GM12878 (cell line): ENCODE measurements around the gene IRX1. TPM values are rescaled to one million over a fixed set of nuclear protein-coding genes. Genes with fewer than 3 reads are reported as not detected.

Experiments used
- ATAC-seq: fragments of 200-7000 bp; cut with Tn5 transposase; 3 replicates; pipeline ENCODE4 v1.9.1; 2020; ENCODE audit warnings: mild to moderate bottlenecking, moderate library complexity
- BruUV-seq: library from RNA; stranded (reverse); fragments of 400-500 nt; replicated peaks from 2 replicates; lab custom pipeline; 2021; lab: Mats Ljungman, UMichigan
- CTCF ChIA-PET: fragments of 300-600 bp; sonication (Branson Sonifier 250); formaldehyde crosslinking; extraction: SDS; loops from one replicate; lab custom pipeline; 2021; ENCODE audit warnings: inconsistent platforms; lab: Yijun Ruan, JAX
- POLR2A ChIA-PET: fragments of 350-600 bp; formaldehyde crosslinking; extraction: SDS; loops from one replicate; lab custom pipeline; 2021; ENCODE audit warnings: inconsistent platforms; lab: Charles Lee
- RAD21 ChIA-PET: fragments of 300-600 bp; sonication (Branson Sonifier 250); formaldehyde crosslinking; loops from one replicate; lab custom pipeline; 2023; ENCODE audit warnings: antibody characterized with exemption; ENCODE audit not compliant: unreplicated experiment; lab: Charles Lee
- SMC1A ChIA-PET: fragments of 300-600 bp; sonication (Branson Sonifier 250); formaldehyde crosslinking; loops from one replicate; lab custom pipeline; 2023; ENCODE audit not compliant: unreplicated experiment, uncharacterized antibody; lab: Charles Lee
- DNase-seq: peaks from one replicate; pipeline ENCODE4 v3.0.0-alpha.2; 2011; ENCODE audit warnings: low read depth, low spot score
- FAIRE-seq: peaks from 3 replicates; lab custom pipeline; 2011; peaks lifted over from hg19 to GRCh38; lab: Jason Lieb, UNC
- H2AFZ ChIP-seq: 2 replicates; pipeline ENCODE4 v1.6.0; 2011; ENCODE audit warnings: low read depth, low read length, control low read depth; ENCODE audit not compliant: control insufficient read depth
- H3K27ac ChIP-seq: 2 replicates; pipeline ENCODE4 v1.5.1; 2011; ENCODE audit warnings: control low read depth; ENCODE audit not compliant: control insufficient read depth, insufficient read depth
- H3K27me3 ChIP-seq, 2 experiments: replicated peaks in 1 of 2; 2 replicates each; pipeline versions ENCODE4 v1.6.0 to v1.6.1; 2011; ENCODE audit warnings: low read length in 1 of 2; ENCODE audit not compliant: control insufficient read depth in 2 of 2, insufficient read depth in 2 of 2
- H3K36me3 ChIP-seq, 2 experiments: 2 replicates each; pipeline ENCODE4 v1.5.1; 2011; ENCODE audit warnings: low read length in 1 of 2; ENCODE audit not compliant: control insufficient read depth in 2 of 2, insufficient read depth in 2 of 2
- H3K4me1 ChIP-seq: 2 replicates; pipeline ENCODE4 v1.6.1; 2011; ENCODE audit warnings: mild to moderate bottlenecking, low read length, moderate library complexity, mixed read lengths; ENCODE audit not compliant: control insufficient read depth, insufficient read depth
- H3K4me2 ChIP-seq: 2 replicates; pipeline ENCODE4 v1.6.0; 2011; ENCODE audit warnings: control low read depth; ENCODE audit not compliant: control insufficient read depth, insufficient read depth
- H3K4me3 ChIP-seq: fragments of 200-600 bp; sonication (generic); 2 replicates; pipeline ENCODE4 v1.5.1; 2016
- H3K79me2 ChIP-seq: 2 replicates; pipeline ENCODE4 v1.6.0; 2011; ENCODE audit warnings: low read length; ENCODE audit not compliant: control insufficient read depth, insufficient read depth
- H3K9ac ChIP-seq: 2 replicates; pipeline ENCODE4 v1.8.0; 2011; ENCODE audit warnings: low read length, control low read depth, mixed read lengths; ENCODE audit not compliant: control insufficient read depth, insufficient read depth
- H3K9me3 ChIP-seq: replicated peaks from 3 replicates; pipeline ENCODE4 v1.5.1; 2011; ENCODE audit warnings: mild to moderate bottlenecking, low read length; ENCODE audit not compliant: control insufficient read depth, insufficient read depth
- H4K20me1 ChIP-seq: 2 replicates; pipeline ENCODE4 v1.6.0; 2011; ENCODE audit not compliant: control insufficient read depth, insufficient read depth
- BHLHE40 ChIP-seq, 2 experiments: fragments of 450-650 bp in 1 of 2; IDR thresholded peaks; 2 replicates each; pipeline ENCODE4 v1.6.1; 2011 to 2017; ENCODE audit warnings: low read depth in 2 of 2, borderline replicate concordance in 1 of 2, improper control_type of control experiment in 1 of 2, low read length in 1 of 2, mild to moderate bottlenecking in 1 of 2
- CEBPZ ChIP-seq: fragments of 150-350 bp; IDR thresholded peaks from 2 replicates; pipeline ENCODE4 v1.6.1; 2016; ENCODE audit warnings: low read depth, low read length
- DPF2 ChIP-seq: fragments of 450-650 bp; IDR thresholded peaks from 2 replicates; pipeline ENCODE4 v1.6.1; 2017; ENCODE audit warnings: mild to moderate bottlenecking
- ELK1 ChIP-seq: IDR thresholded peaks from 2 replicates; pipeline ENCODE4 v1.6.1; 2012; ENCODE audit warnings: low read depth, low read length, improper control_type of control experiment
- HCFC1 ChIP-seq: fragments of 150-350 bp; IDR thresholded peaks from 2 replicates; pipeline ENCODE4 v1.6.1; 2014; ENCODE audit warnings: low read length
- MYC ChIP-seq: IDR thresholded peaks from 2 replicates; pipeline ENCODE4 v1.6.1; 2011; ENCODE audit warnings: mild to moderate bottlenecking, low read length, moderate library complexity, inconsistent platforms; ENCODE audit not compliant: insufficient read depth, insufficient replicate concordance, insufficient read length, severe bottlenecking
- NFYB ChIP-seq: IDR thresholded peaks from 2 replicates; pipeline ENCODE4 v1.6.1; 2011; ENCODE audit warnings: low read depth, mild to moderate bottlenecking, low read length, improper control_type of control experiment, moderate library complexity; ENCODE audit not compliant: insufficient read depth
- NKRF ChIP-seq: fragments of 450-650 bp; conservative IDR thresholded peaks from 2 replicates; pipeline ENCODE4 v1.6.1; 2017; ENCODE audit warnings: mild to moderate bottlenecking, moderate library complexity
- PML ChIP-seq: IDR thresholded peaks from 2 replicates; pipeline ENCODE4 v1.6.1; 2012; ENCODE audit warnings: low read length, inconsistent platforms
- POLR2AphosphoS2 ChIP-seq: IDR thresholded peaks from 2 replicates; pipeline ENCODE4 v1.6.1; 2011; ENCODE audit warnings: low read depth, mild to moderate bottlenecking, low read length, improper control_type of control experiment, moderate library complexity
- POLR2AphosphoS5 ChIP-seq: IDR thresholded peaks from 2 replicates; pipeline ENCODE4 v1.6.1; 2011; ENCODE audit warnings: mild to moderate bottlenecking, low read length, inconsistent platforms
- RCOR1 ChIP-seq: conservative IDR thresholded peaks from 2 replicates; pipeline ENCODE4 v1.6.1; 2012; ENCODE audit warnings: low read depth, low read length, improper control_type of control experiment
- TBL1XR1 ChIP-seq: IDR thresholded peaks from 2 replicates; pipeline ENCODE4 v1.6.1; 2012; ENCODE audit warnings: low read depth, low read length, improper control_type of control experiment
- ZNF274 ChIP-seq: IDR thresholded peaks from one replicate; pipeline ENCODE4 v1.8.0; 2011; ENCODE audit not compliant: insufficient read length, insufficient read depth
- WGBS: methylation state at CpG from one replicate; pipeline ENCODE4 v1.1.6; 2016; ENCODE audit warnings: low lambda C conversion rate; ENCODE audit not compliant: insufficient replicate concordance, insufficient coverage; ENCODE audit errors: missing lambda C conversion rate; 5-methylcytosine and 5-hydroxymethylcytosine counted together
- in situ Hi-C: fragments of 300-500 bp; cut with MboI; formaldehyde crosslinking; loops from 9 replicates; pipeline ENCODE4 v1.14.3; 2018; ENCODE audit warnings: mixed read lengths
- intact Hi-C: fragments of 100-400 bp; cut with micrococcal nuclease; formaldehyde crosslinking; loops from one replicate; pipeline ENCODE4 v1.14.2; 2022; ENCODE audit not compliant: unreplicated experiment
- polyA plus RNA-seq, 11 experiments: library from polyadenylated mRNA; depleted of rRNA in 4 of 11; unstranded in 6 of 11; stranded (reverse) in 5 of 11; fragments of >200 nt; fragmentation: Nextera tagmentation in 4 of 11; fragmentation: Illumina TruSeq in 1 of 11; extraction: Ambion mirVana in 4 of 11; extraction: Trizol in 1 of 11; gene quantifications; 1 replicate in 1 of 11; 2 replicates in 10 of 11; pipeline versions ENCODE4 v1.2.1 to v1.2.3, GENCODE V29; 2011 to 2016; ENCODE audit warnings: inconsistent platforms in 2 of 11, missing spikeins in 2 of 11, low read depth in 1 of 11
- total RNA-seq, 4 experiments: library from RNA; depleted of rRNA in 3 of 4; stranded (reverse); fragments of >200 nt in 3 of 4; fragmentation: Illumina TruSeq in 1 of 4; extraction: Trizol in 1 of 4; gene quantifications; 2 replicates each; pipeline versions ENCODE4 v1.2.1 to v1.2.3, GENCODE V29; 2013 to 2021

IRX1 gene
- total and polyA plus RNA-seq, 10 of the 15 experiments (the other 5 are each of a cell fraction or from before 2014, with no cell fraction given): not detected

- 74% methylated on average over 60 of the region's 86 CpGs for WGBS
- TF ChIP-seq ELK1: no peak
- TF ChIP-seq BHLHE40 (IDR thresholded peaks at IDR 0.05; ENCODE audit: borderline replicate concordance in 1 of 2, low read depth in 2 of 2, low read length in 1 of 2): no peak
- no peak for TF ChIP-seq POLR2AphosphoS2
- no peak for TF ChIP-seq NFYB
- TF ChIP-seq NKRF: no peak
- TF ChIP-seq POLR2AphosphoS5: no peak
- no peak for TF ChIP-seq PML
- TF ChIP-seq ZNF274: no peak
- no peak for TF ChIP-seq MYC
- no peak for TF ChIP-seq HCFC1
- TF ChIP-seq CEBPZ: no peak
- TF ChIP-seq RCOR1: no peak
- TF ChIP-seq TBL1XR1: no peak
- TF ChIP-seq DPF2: no peak
Observed at GRCh38 chr5:3599226-3600105, 3.8 kb downstream of the IRX1 start.

More at GRCh38 chr5:3599226-3600105, 3.8 kb downstream of the IRX1 start:
- Histone ChIP-seq H3K4me2 (no peak overlapping the region), H3K4me1 (no peaks in the 10 kb centered on the region), H3K79me2 (no peaks in the 10 kb centered on the region), H2AFZ (no peak overlapping the region), H3K36me3 (no peaks in the 10 kb centered on the region), H3K4me3 (no peak overlapping the region), H4K20me1 (no peaks in the 10 kb centered on the region), H3K27ac (no peak overlapping the region), H3K9ac (no peak overlapping the region), H3K9me3 (peaks cover 2% of the 10 kb centered on the region; the same call in 1 of the 3 replicates), H3K27me3 (no peaks in the 10 kb centered on the region)
- in situ Hi-C loops: no loop called here
- SMC1A ChIA-PET: interaction anchor here (1.0 kb wide), 1 partner anchor 189 kb away, joined by 3 read pairs; no protein-coding TSS in a partner anchor
- intact Hi-C loops: no loop called here
- FAIRE-seq: no peak
- BruUV-seq: no TSS peak
- CTCF ChIA-PET: no interaction called here
- no peak for ATAC-seq
- RAD21 ChIA-PET: no interaction called here
- no peak for DNase-seq
- POLR2A ChIA-PET: no interaction called here
